ENCODE results near the gene KMT2D. TPM values are rescaled to one million over a fixed set of nuclear protein-coding genes. Genes with fewer than 3 reads are reported as not detected.
A peak's percentile ranks its signal among the peaks of the same experiment; 100 is the strongest.

The KMT2D gene
- total RNA-seq, 3 donors from 2014 or later (not counting 1 experiment from before 2014, with no cell fraction given): 164 to 186 (median 182) TPM

DNA sequence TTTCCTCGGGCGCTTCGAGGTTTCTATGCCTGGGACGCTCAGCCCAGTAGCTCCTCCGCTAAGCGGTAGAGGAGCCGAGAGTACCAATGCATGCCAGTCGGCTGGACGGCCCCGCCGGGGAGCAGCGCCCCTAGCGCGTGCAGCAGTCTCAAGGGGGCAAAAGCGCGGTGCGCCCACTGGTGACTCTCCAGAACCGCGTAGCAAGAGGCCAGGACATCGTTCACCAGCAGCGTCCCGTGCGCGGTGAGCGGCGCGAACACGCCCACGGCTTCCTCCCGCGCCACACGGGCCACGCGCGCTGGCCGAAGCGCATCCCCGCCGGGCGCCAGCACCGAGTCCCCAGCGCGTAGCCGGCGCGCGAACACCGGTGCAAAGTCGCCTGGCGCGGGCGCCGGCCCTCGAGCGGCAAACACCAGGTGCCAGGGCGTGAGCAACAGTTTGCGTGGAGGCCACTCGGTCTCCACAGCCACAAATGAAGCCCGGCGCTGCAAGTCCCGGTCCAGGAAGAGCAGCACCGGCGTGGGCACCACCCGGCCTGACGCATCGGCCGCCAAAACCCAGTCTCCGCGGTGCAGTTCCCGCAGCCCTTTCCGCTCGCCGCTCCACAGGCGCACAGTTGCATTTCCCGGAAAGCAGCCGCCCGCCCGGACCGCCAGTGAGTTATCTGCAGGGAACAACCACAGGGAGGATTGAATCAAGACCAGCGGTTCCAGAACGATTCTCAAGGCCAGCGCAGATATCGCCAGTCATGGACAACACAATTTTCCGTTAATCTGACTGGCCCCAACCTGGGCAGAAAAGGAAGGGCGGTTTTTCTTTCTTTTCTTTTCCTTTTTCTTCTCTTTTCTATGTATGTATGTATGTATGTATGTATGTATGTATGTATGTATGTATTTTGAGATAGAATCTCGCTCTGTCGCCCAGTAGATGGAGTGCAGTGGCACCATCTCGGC is 29.5 kb upstream of the KMT2D start:
- peak overlapping the region; percentile 83 for H3K4me3 Mint-ChIP-seq
- no peaks in the 10 kb centered on the region for H3K9me3 Mint-ChIP-seq
- peaks cover 63% of the 10 kb centered on the region for H3K4me1 ChIP-seq (ENCODE audit: control insufficient read depth, insufficient read depth, low read length)
- TF ChIP-seq, protein P1, sequence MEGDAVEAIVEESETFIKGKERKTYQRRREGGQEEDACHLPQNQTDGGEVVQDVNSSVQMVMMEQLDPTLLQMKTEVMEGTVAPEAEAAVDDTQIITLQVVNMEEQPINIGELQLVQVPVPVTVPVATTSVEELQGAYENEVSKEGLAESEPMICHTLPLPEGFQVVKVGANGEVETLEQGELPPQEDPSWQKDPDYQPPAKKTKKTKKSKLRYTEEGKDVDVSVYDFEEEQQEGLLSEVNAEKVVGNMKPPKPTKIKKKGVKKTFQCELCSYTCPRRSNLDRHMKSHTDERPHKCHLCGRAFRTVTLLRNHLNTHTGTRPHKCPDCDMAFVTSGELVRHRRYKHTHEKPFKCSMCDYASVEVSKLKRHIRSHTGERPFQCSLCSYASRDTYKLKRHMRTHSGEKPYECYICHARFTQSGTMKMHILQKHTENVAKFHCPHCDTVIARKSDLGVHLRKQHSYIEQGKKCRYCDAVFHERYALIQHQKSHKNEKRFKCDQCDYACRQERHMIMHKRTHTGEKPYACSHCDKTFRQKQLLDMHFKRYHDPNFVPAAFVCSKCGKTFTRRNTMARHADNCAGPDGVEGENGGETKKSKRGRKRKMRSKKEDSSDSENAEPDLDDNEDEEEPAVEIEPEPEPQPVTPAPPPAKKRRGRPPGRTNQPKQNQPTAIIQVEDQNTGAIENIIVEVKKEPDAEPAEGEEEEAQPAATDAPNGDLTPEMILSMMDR (IDR thresholded peaks at IDR 0.05): no peak
- DNase-seq (peak in 1 of 2 donors; percentile 57), ATAC-seq (peak in 2 of 3 donors; percentile 30 to 47)
- peaks cover under 1% of the 10 kb centered on the region for H3K36me3 Mint-ChIP-seq
- intact Hi-C loops (cut with micrococcal nuclease): loop anchor here (2.0 kb wide), 2 partner anchors 21 to 145 kb away; partner anchors contain the start of gene LMBR1L
- H3K27me3 Mint-ChIP-seq (ENCODE audit: low read depth in 2 of 2): peaks cover 22 to 49% of the 10 kb centered on the region in 2 donors
- no peak overlapping the region for H3K27ac ChIP-seq (ENCODE audit: low read length)
- H3K4me3 ChIP-seq (ENCODE audit: low read length): peak overlapping the region; percentile 10
- H3K27ac Mint-ChIP-seq: no peak overlapping the region
- H3K9me3 ChIP-seq (ENCODE audit: control insufficient read depth, insufficient read depth, low read length): no peaks in the 10 kb centered on the region
- peaks cover 27 to 52% of the 10 kb centered on the region in 2 donors for H3K4me1 Mint-ChIP-seq
- H3K27me3 ChIP-seq (ENCODE audit: control insufficient read depth, insufficient read depth, low read length): peaks cover 50% of the 10 kb centered on the region
- WGBS (ENCODE audit: insufficient coverage): 1% methylated on average over 86 of the region's 88 CpGs
- H3K36me3 ChIP-seq (ENCODE audit: control insufficient read depth, insufficient read depth, low read length): no peaks in the 10 kb centered on the region

DNA sequence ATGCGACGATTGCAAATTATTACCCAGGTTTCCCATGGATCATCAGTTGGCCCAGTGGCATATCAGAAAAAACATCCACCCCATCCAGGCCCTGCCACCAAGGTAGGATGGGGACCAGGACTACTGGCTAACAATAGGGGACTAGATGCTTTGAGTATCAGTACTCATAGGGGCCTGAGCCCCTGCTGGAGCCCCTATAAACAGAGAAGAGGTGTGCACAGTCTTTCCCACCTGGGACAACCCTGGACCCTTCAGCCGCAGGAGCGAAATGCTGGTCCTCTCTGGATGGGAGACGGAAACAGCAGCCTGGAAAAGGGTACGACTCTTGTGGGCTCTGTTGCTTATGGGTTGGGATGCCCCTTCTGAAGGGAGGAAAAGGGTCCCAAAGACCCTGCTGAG is 28.3 kb upstream of the KMT2D start:
- TF ChIP-seq, protein P1 (IDR thresholded peaks at IDR 0.05): no peak
- Mint-ChIP-seq H3K36me3 (no peaks in the 10 kb centered on the region), H3K4me3 (no peak overlapping the region), H3K9me3 (no peaks in the 10 kb centered on the region), H3K27ac (no peak overlapping the region), H3K27me3 (ENCODE audit: low read depth in 2 of 2) (peaks cover 16 to 46% of the 10 kb centered on the region in 2 donors), H3K4me1 (peaks cover 19 to 43% of the 10 kb centered on the region in 2 donors)
- H3K27me3 ChIP-seq (ENCODE audit: control insufficient read depth, insufficient read depth, low read length): peaks cover 48% of the 10 kb centered on the region
- intact Hi-C loops (cut with micrococcal nuclease): loop anchor here (1.0 to 2.0 kb wide), 3 partner anchors 22 to 146 kb away; partner anchors contain the start of gene LMBR1L
- WGBS (ENCODE audit: insufficient coverage): 64% methylated on average over 6 of the region's 6 CpGs
- no peak for ATAC-seq
- no peaks in the 10 kb centered on the region for H3K9me3 ChIP-seq (ENCODE audit: control insufficient read depth, insufficient read depth, low read length)
- no peaks in the 10 kb centered on the region for H3K36me3 ChIP-seq (ENCODE audit: control insufficient read depth, insufficient read depth, low read length)
- no peak for DNase-seq
- H3K4me3 ChIP-seq (ENCODE audit: low read length): no peak overlapping the region
- peaks cover 53% of the 10 kb centered on the region for H3K4me1 ChIP-seq (ENCODE audit: control insufficient read depth, insufficient read depth, low read length)
- no peak overlapping the region for H3K27ac ChIP-seq (ENCODE audit: low read length)

DNA sequence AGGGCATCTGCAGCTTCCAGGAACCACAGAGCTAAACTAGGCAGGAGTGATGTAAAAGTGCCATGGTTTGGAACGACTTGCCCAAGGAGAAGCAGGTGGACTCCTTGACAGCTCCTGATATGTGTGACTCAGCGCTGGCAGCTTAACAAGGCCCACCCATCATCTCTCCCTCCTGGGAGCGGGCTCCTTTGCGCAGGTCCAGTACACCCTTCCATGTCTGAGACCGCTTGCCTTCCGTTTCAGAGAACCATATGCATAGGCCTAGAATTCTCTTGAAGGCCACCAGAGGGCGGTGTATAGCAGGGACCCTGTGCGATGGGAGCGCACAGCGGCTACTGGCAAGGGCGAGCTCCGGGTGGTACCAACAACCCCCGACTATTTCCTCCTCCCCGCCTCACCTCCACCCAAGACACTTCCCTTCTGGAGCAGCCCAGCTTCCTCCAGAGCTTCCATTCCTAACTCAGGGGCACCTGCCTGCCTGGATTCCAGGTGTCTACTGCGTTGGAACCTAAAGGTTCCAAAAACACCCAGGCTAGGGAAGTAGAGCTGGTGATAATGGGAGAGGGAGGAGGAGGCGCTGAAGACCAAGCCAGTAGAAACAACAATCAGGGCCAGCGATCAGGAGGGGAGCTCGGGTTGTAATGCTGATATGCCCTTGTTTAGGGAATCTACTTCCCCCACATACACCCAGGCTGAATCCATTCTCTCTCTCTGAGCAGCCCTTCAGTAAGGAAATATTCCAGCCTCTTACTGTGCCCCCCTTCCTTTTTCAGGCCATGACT is 27.7 kb upstream of the KMT2D start:
- 2% methylated on average over 17 of the region's 18 CpGs for WGBS (ENCODE audit: insufficient coverage)

More for the DNA sequence above, 27.7 kb upstream of the KMT2D start:
- no peak overlapping the region for H3K27ac Mint-ChIP-seq
- no peaks in the 10 kb centered on the region for H3K9me3 ChIP-seq (ENCODE audit: control insufficient read depth, insufficient read depth, low read length)
- no peaks in the 10 kb centered on the region for H3K9me3 Mint-ChIP-seq
- no peak overlapping the region for H3K4me3 ChIP-seq (ENCODE audit: low read length)
- ATAC-seq (peak; percentile 88 to 94 (median 93)), DNase-seq (peak; percentile 62 to 92)
- no peaks in the 10 kb centered on the region for H3K36me3 ChIP-seq (ENCODE audit: control insufficient read depth, insufficient read depth, low read length)
- H3K4me1 Mint-ChIP-seq: peaks cover 13 to 38% of the 10 kb centered on the region in 2 donors
- H3K36me3 Mint-ChIP-seq: no peaks in the 10 kb centered on the region
- H3K4me1 ChIP-seq (ENCODE audit: control insufficient read depth, insufficient read depth, low read length): peaks cover 48% of the 10 kb centered on the region
- peaks cover 42% of the 10 kb centered on the region for H3K27me3 ChIP-seq (ENCODE audit: control insufficient read depth, insufficient read depth, low read length)
- peaks cover 10 to 40% of the 10 kb centered on the region in 2 donors for H3K27me3 Mint-ChIP-seq (ENCODE audit: low read depth in 2 of 2)
- H3K4me3 Mint-ChIP-seq: peak overlapping the region; percentile 36
- intact Hi-C loops (cut with micrococcal nuclease): loop anchor here (1.0 to 2.0 kb wide), 3 partner anchors 22 to 146 kb away; partner anchors contain the start of gene LMBR1L
- TF ChIP-seq, protein P1 (IDR thresholded peaks at IDR 0.05): peak; percentile 88
- no peak overlapping the region for H3K27ac ChIP-seq (ENCODE audit: low read length)

Measured in natural killer cell (primary cell).